Panc1 (cell line): Measurements from ENCODE around the gene TMEM63C.

Experiments used
- CTCF ChIP-seq: fragments of 450-650 bp; IDR thresholded peaks from 2 replicates; pipeline ENCODE4 v1.5.1; 2017; ENCODE audit warnings: mild to moderate bottlenecking
- POLR2AphosphoS5 ChIP-seq: IDR thresholded peaks from 2 replicates; pipeline ENCODE4 v1.6.1; 2012; ENCODE audit warnings: mild to moderate bottlenecking, low read depth, low read length, moderate library complexity
- REST ChIP-seq, 2 experiments: IDR thresholded peaks; 2 replicates each; pipeline ENCODE4 v1.6.1; 2011 to 2012; ENCODE audit warnings: low read depth in 2 of 2, control low read depth in 1 of 2, low read length in 1 of 2, mild to moderate bottlenecking in 1 of 2, moderate library complexity in 1 of 2; ENCODE audit not compliant: insufficient read depth in 1 of 2

GRCh38 chr14:77299771-77300170 lies 118.2 kb downstream of the TMEM63C start:
- TF ChIP-seq CTCF (no peak), POLR2AphosphoS5 (no peak), REST (IDR thresholded peaks at IDR 0.05; ENCODE audit: insufficient read depth in 1 of 2, low read depth in 2 of 2, low read length in 1 of 2) (no peak)
